ENCODE results near the gene OR9A2. TPM values are rescaled to one million over a fixed set of nuclear protein-coding genes. Genes with fewer than 3 reads are reported as not detected.
A peak's percentile ranks its signal among the peaks of the same experiment; 100 is the strongest.

Gene OR9A2
- total and polyA plus RNA-seq, 2 experiments from 2014 or later: 0.60 TPM; not detected in 1

- no peak overlapping the region for H3K27ac ChIP-seq
- TF ChIP-seq CTCF (IDR thresholded peaks at IDR 0.05; ENCODE audit: low read depth, low read length): no peak
- H3K36me3 ChIP-seq: no peaks in the 10 kb centered on the region
- no peak overlapping the region for H3K4me3 ChIP-seq
- no peak for DNase-seq (ENCODE audit: low read depth in 1 of 2, low spot score in 1 of 2)
- H3K4me1 ChIP-seq (ENCODE audit: low read depth): no peaks in the 10 kb centered on the region
- no peaks in the 10 kb centered on the region for H3K9me3 ChIP-seq (ENCODE audit: low read depth)
- no peaks in the 10 kb centered on the region for H3K27me3 ChIP-seq
Observed at GRCh38 chr7:143027683-143028082, 751 bp upstream of the OR9A2 start.

- TF ChIP-seq CTCF (IDR thresholded peaks at IDR 0.05; ENCODE audit: low read depth, low read length): no peak
- no peaks in the 10 kb centered on the region for H3K9me3 ChIP-seq (ENCODE audit: low read depth)
- no peaks in the 10 kb centered on the region for H3K4me1 ChIP-seq (ENCODE audit: low read depth)
- H3K27me3 ChIP-seq: no peaks in the 10 kb centered on the region
- DNase-seq (ENCODE audit: low read depth in 1 of 2, low spot score in 1 of 2): no peak
- no peak overlapping the region for H3K27ac ChIP-seq
- no peaks in the 10 kb centered on the region for H3K36me3 ChIP-seq
- no peak overlapping the region for H3K4me3 ChIP-seq
Observed at GRCh38 chr7:143025371-143025770, 1.6 kb downstream of the OR9A2 start.

GRCh38 chr7:143023047-143023446, 3.9 kb downstream of the OR9A2 start:
- no peak overlapping the region for H3K27ac ChIP-seq
- DNase-seq (ENCODE audit: low read depth in 1 of 2, low spot score in 1 of 2): no peak
- no peaks in the 10 kb centered on the region for H3K36me3 ChIP-seq
- H3K4me1 ChIP-seq (ENCODE audit: low read depth): no peaks in the 10 kb centered on the region
- TF ChIP-seq CTCF (IDR thresholded peaks at IDR 0.05; ENCODE audit: low read depth, low read length): no peak
- no peaks in the 10 kb centered on the region for H3K27me3 ChIP-seq
- H3K4me3 ChIP-seq: no peak overlapping the region
- H3K9me3 ChIP-seq (ENCODE audit: low read depth): no peaks in the 10 kb centered on the region

- H3K27me3 ChIP-seq: no peaks in the 10 kb centered on the region
- H3K9me3 ChIP-seq (ENCODE audit: low read depth): no peaks in the 10 kb centered on the region
- no peaks in the 10 kb centered on the region for H3K36me3 ChIP-seq
- peak in 1 of 2 donors; percentile 49 for DNase-seq (ENCODE audit: low read depth in 1 of 2, low spot score in 1 of 2)
- TF ChIP-seq CTCF (IDR thresholded peaks at IDR 0.05; ENCODE audit: low read depth, low read length): no peak
- H3K4me1 ChIP-seq (ENCODE audit: low read depth): no peaks in the 10 kb centered on the region
- no peak overlapping the region for H3K4me3 ChIP-seq
- H3K27ac ChIP-seq: no peak overlapping the region
Observed at GRCh38 chr7:143018931-143019330, 8.0 kb downstream of the OR9A2 start.

GRCh38 chr7:143016996-143017395, 9.9 kb downstream of the OR9A2 start:
- no peaks in the 10 kb centered on the region for H3K9me3 ChIP-seq (ENCODE audit: low read depth)
- TF ChIP-seq CTCF (IDR thresholded peaks at IDR 0.05; ENCODE audit: low read depth, low read length): no peak
- H3K27ac ChIP-seq: no peak overlapping the region
- no peaks in the 10 kb centered on the region for H3K4me1 ChIP-seq (ENCODE audit: low read depth)
- no peak for DNase-seq (ENCODE audit: low read depth in 1 of 2, low spot score in 1 of 2)
- no peaks in the 10 kb centered on the region for H3K27me3 ChIP-seq
- no peaks in the 10 kb centered on the region for H3K36me3 ChIP-seq
- H3K4me3 ChIP-seq: no peak overlapping the region

All from cardiac muscle cell (in vitro differentiated cells and primary cell).